CD14-positive monocyte (primary cell): ENCODE data around the gene MAP3K9. TPM values are rescaled to one million over a fixed set of nuclear protein-coding genes. Genes with fewer than 3 reads are reported as not detected.

Source experiments
- DNase-seq, 3 donors: peaks; one replicate each; pipeline ENCODE4 v3.0.0-alpha.2; 2011 to 2022
- H2AFZ ChIP-seq: 2 replicates; pipeline ENCODE4 v1.6.0; 2012; ENCODE audit warnings: mild to moderate bottlenecking, low read depth, low read length, inconsistent platforms; ENCODE audit not compliant: insufficient read depth, poor library complexity, severe bottlenecking
- H3K27ac ChIP-seq, 2 donors: 1 replicate in 1 of 2; 2 replicates in 1 of 2; pipeline ENCODE4 v1.5.1; 2012 to 2013; ENCODE audit warnings: low read length in 2 of 2, control low read depth in 1 of 2, inconsistent platforms in 1 of 2, low read depth in 1 of 2, mild to moderate bottlenecking in 1 of 2
- H3K27me3 ChIP-seq, 2 donors: one replicate each; pipeline versions ENCODE4 v1.6.0 to v1.6.1; 2011 to 2013; ENCODE audit warnings: low read length in 2 of 2; ENCODE audit not compliant: control insufficient read depth in 2 of 2, insufficient read depth in 2 of 2
- H3K36me3 ChIP-seq, 2 donors: replicated peaks in 1 of 2; 1 replicate in 1 of 2; 2 replicates in 1 of 2; pipeline versions ENCODE4 v1.5.1 to v1.6.1; 2012 to 2013; ENCODE audit warnings: low read length in 2 of 2, control low read depth in 1 of 2, inconsistent platforms in 1 of 2, mild to moderate bottlenecking in 1 of 2; ENCODE audit not compliant: insufficient read depth in 2 of 2, control insufficient read depth in 1 of 2
- H3K4me1 ChIP-seq, 2 donors: 1 replicate in 1 of 2; 2 replicates in 1 of 2; pipeline versions ENCODE4 v1.5.1 to v1.6.1; 2012 to 2013; ENCODE audit warnings: low read length in 2 of 2, control low read depth in 1 of 2, inconsistent platforms in 1 of 2, mild to moderate bottlenecking in 1 of 2, moderate library complexity in 1 of 2; ENCODE audit not compliant: insufficient read depth in 2 of 2, control insufficient read depth in 1 of 2
- H3K4me2 ChIP-seq: replicated peaks from 2 replicates; pipeline ENCODE3; 2012; ENCODE audit warnings: low read length, moderate library complexity, mild to moderate bottlenecking; ENCODE audit not compliant: poor library complexity, severe bottlenecking; ENCODE audit errors: extremely low read depth
- H3K4me3 ChIP-seq, 3 experiments: fragments of 200-600 bp in 1 of 3; sonication (generic) in 1 of 3; replicated peaks in 1 of 3; 1 replicate in 2 of 3; 2 replicates in 1 of 3; pipeline ENCODE4 v1.5.1; 2011 to 2013; ENCODE audit warnings: low read length in 3 of 3, mild to moderate bottlenecking in 3 of 3, control low read depth in 2 of 3, low read depth in 2 of 3, inconsistent platforms in 1 of 3, moderate library complexity in 1 of 3
- H3K79me2 ChIP-seq: 2 replicates; pipeline ENCODE4 v1.6.0; 2012; ENCODE audit warnings: mild to moderate bottlenecking, control low read depth, inconsistent platforms, low read length, moderate library complexity; ENCODE audit not compliant: insufficient read depth
- H3K9ac ChIP-seq: 2 replicates; pipeline ENCODE4 v1.6.0; 2017; ENCODE audit warnings: low read length, mild to moderate bottlenecking; ENCODE audit not compliant: insufficient read depth, poor library complexity, severe bottlenecking
- H3K9me3 ChIP-seq, 2 donors: replicated peaks in 1 of 2; 1 replicate in 1 of 2; 2 replicates in 1 of 2; pipeline versions ENCODE4 v1.5.1 to v1.6.1; 2012 to 2013; ENCODE audit warnings: low read length in 2 of 2, control low read depth in 1 of 2; ENCODE audit not compliant: control insufficient read depth in 1 of 2, insufficient read depth in 1 of 2
- H4K20me1 ChIP-seq: 2 replicates; pipeline ENCODE4 v1.6.0; 2012; ENCODE audit warnings: mild to moderate bottlenecking, low read length, control low read depth, moderate library complexity; ENCODE audit not compliant: insufficient read depth
- H3K27ac Mint-ChIP-seq, 7 donors: one replicate each; pipeline ENCODE4 v1.8.0; 2020; ENCODE audit warnings: mild to moderate bottlenecking in 7 of 7, mixed read lengths in 7 of 7, moderate library complexity in 6 of 7, inconsistent platforms in 2 of 7
- H3K27me3 Mint-ChIP-seq, 3 donors: one replicate each; pipeline ENCODE4 v1.8.0; 2021 to 2022; ENCODE audit warnings: low read depth in 3 of 3, mild to moderate bottlenecking in 3 of 3, mixed read lengths in 3 of 3, moderate library complexity in 3 of 3, inconsistent platforms in 1 of 3
- H3K36me3 Mint-ChIP-seq, 2 donors: one replicate each; pipeline ENCODE4 v1.8.0; 2020; ENCODE audit warnings: mixed read lengths in 2 of 2, inconsistent platforms in 1 of 2, mild to moderate bottlenecking in 1 of 2
- H3K4me1 Mint-ChIP-seq: one replicate; pipeline ENCODE4 v1.8.0; 2020; ENCODE audit warnings: mild to moderate bottlenecking, mixed read lengths
- H3K4me3 Mint-ChIP-seq, 2 donors: one replicate each; pipeline ENCODE4 v1.8.0; 2020; ENCODE audit warnings: mild to moderate bottlenecking in 2 of 2, mixed read lengths in 2 of 2, moderate library complexity in 1 of 2
- H3K9me3 Mint-ChIP-seq, 7 donors: one replicate each; pipeline ENCODE4 v1.8.0; 2020 to 2022; ENCODE audit warnings: mixed read lengths in 7 of 7, mild to moderate bottlenecking in 6 of 7, moderate library complexity in 6 of 7, inconsistent platforms in 2 of 7
- CTCF ChIP-seq: fragments of 200-600 bp; IDR thresholded peaks from one replicate; pipeline ENCODE4 v1.8.0; 2022; ENCODE audit warnings: antibody characterized with exemption, mild to moderate bottlenecking
- WGBS: methylation state at CpG from one replicate; pipeline ENCODE4 v1.1.5; 2013; ENCODE audit warnings: missing lambda C conversion rate; ENCODE audit not compliant: insufficient coverage; 5-methylcytosine and 5-hydroxymethylcytosine counted together
- intact Hi-C, 2 donors: fragments of 100-400 bp; cut with micrococcal nuclease; formaldehyde crosslinking; loops; one replicate each; pipeline versions ENCODE4 v1.15.0 to v1.15.1; 2023
- polyA plus RNA-seq, 3 donors: library from polyadenylated mRNA; depleted of rRNA in 1 of 3; unstranded in 2 of 3; stranded (reverse) in 1 of 3; fragments of 300-500 nt in 2 of 3; fragments of >200 nt in 1 of 3; fragmentation: Illumina TruSeq in 2 of 3; gene quantifications; 1 replicate in 2 of 3; 2 replicates in 1 of 3; pipeline ENCODE4 v1.2.3, GENCODE V29; 2012 to 2021

The MAP3K9 gene
- polyA plus RNA-seq, 3 donors = 0.01 TPM; not detected in 2

GRCh38 chr14:70698288-70698687 lies 111.0 kb downstream of the MAP3K9 start:
- Mint-ChIP-seq H3K27me3 (peaks cover 0 to 6% (median 2%) of the 10 kb centered on the region in 3 donors), H3K4me3 (peak overlapping the region in 1 of 2 donors; percentile 73), H3K4me1 (peaks cover 60% of the 10 kb centered on the region), H3K27ac (peak overlapping the region; percentile 58 to 88 (median 85)), H3K36me3 (peaks cover 0 to 3% of the 10 kb centered on the region in 2 donors), H3K9me3 (peaks cover 0 to 1% (median 0%) of the 10 kb centered on the region in 7 donors)
- H3K36me3 ChIP-seq = no peaks in the 10 kb centered on the region
- H3K79me2 ChIP-seq = no peaks in the 10 kb centered on the region
- no peak for TF ChIP-seq CTCF
- intact Hi-C loops = no loop called here
- H3K4me2 ChIP-seq = peak overlapping the region; percentile 59
- no peaks in the 10 kb centered on the region for H4K20me1 ChIP-seq
- no peak overlapping the region for H2AFZ ChIP-seq
- no peaks in the 10 kb centered on the region for H3K9me3 ChIP-seq
- no peaks in the 10 kb centered on the region for H3K27me3 ChIP-seq
- peak overlapping the region in 2 of 3 experiments; percentile 7 to 57 for H3K4me3 ChIP-seq
- H3K27ac ChIP-seq = peak overlapping the region; percentile 4 to 55
- peaks cover 60 to 64% of the 10 kb centered on the region in 2 donors for H3K4me1 ChIP-seq
- DNase-seq = peak; percentile 59 to 81 (median 76)
- no peak overlapping the region for H3K9ac ChIP-seq
- 39% methylated on average over 2 of the region's 3 CpGs for WGBS

- Mint-ChIP-seq H3K4me3 (peak overlapping the region in 1 of 2 donors; percentile 66), H3K36me3 (peaks cover 0 to 3% of the 10 kb centered on the region in 2 donors), H3K9me3 (peaks cover 0 to 1% (median 0%) of the 10 kb centered on the region in 7 donors), H3K27me3 (peaks cover 0 to 5% (median 2%) of the 10 kb centered on the region in 3 donors), H3K4me1 (peaks cover 60% of the 10 kb centered on the region), H3K27ac (peak overlapping the region; percentile 58 to 88 (median 85))
- H3K4me1 ChIP-seq = peaks cover 62 to 69% of the 10 kb centered on the region in 2 donors
- TF ChIP-seq CTCF = no peak
- peak overlapping the region; percentile 43 for H2AFZ ChIP-seq
- 0% methylated on average over 1 of the region's 2 CpGs for WGBS
- DNase-seq = peak in 1 of 3 donors; percentile 21
- H3K4me2 ChIP-seq = peak overlapping the region; percentile 59
- intact Hi-C loops = no loop called here
- no peaks in the 10 kb centered on the region for H3K9me3 ChIP-seq
- H3K27ac ChIP-seq = peak overlapping the region; percentile 4 to 55
- H3K27me3 ChIP-seq = no peaks in the 10 kb centered on the region
- H3K79me2 ChIP-seq = no peaks in the 10 kb centered on the region
- H3K36me3 ChIP-seq = no peaks in the 10 kb centered on the region
- peak overlapping the region in 1 of 3 experiments; percentile 57 for H3K4me3 ChIP-seq
- H3K9ac ChIP-seq = no peak overlapping the region
- no peaks in the 10 kb centered on the region for H4K20me1 ChIP-seq
Observed at GRCh38 chr14:70697701-70698100, 111.6 kb downstream of the MAP3K9 start.
